ENCODE results near the gene ARSG. TPM values are rescaled to one million over a fixed set of nuclear protein-coding genes. Genes with fewer than 3 reads are reported as not detected.
A peak's percentile ranks its signal among the peaks of the same experiment; 100 is the strongest.

Gene ARSG
- total and polyA plus RNA-seq, 2 of the 13 experiments (the other 11 are each of a cell fraction or from before 2014, with no cell fraction given), result 3.7 to 15.2 TPM

GRCh38 chr17:68246271-68247028 is 44.8 kb upstream of the ARSG start (continued):
- TF ChIP-seq ZNF367 (CRISPR knock-in tag; IDR thresholded peaks at IDR 0.05; ENCODE audit: borderline replicate concordance), result no peak
- no peak for TF ChIP-seq SP4 (CRISPR knock-in tag; IDR thresholded peaks at IDR 0.05)
- peak; percentile 15; the same call in 1 of the 2 replicates for TF ChIP-seq ZNF609 (CRISPR knock-in tag; IDR thresholded peaks at IDR 0.05; ENCODE audit: borderline replicate concordance)

- ChIA-PET POLR2A (interaction anchor here (0.6 to 3.9 kb wide), 28 partner anchors 8 to 268 kb away, joined by 3 to 53 read pairs (median 4); partner anchors contain the start of genes PRKAR1A and WIPI1), CTCF (ENCODE audit: low intra/inter-chr PET ratio, low total read pairs) (no interaction called here)
- peak; percentile 88 for DNase-seq (ENCODE audit: low spot score)
- FAIRE-seq, result peak; percentile 21
- intact Hi-C loops (cut with micrococcal nuclease; ENCODE audit: unreplicated experiment) (loop anchor here (5.0 kb wide), 1 partner anchor 40 kb away; no protein-coding TSS in a partner anchor), in situ Hi-C loops (cut with HindIII; ENCODE audit: extremely low pct_ligation_motif_present, low pct_unique_long_range_greater_than_20kb) (no loop called here)
- Histone ChIP-seq H2AFZ (ENCODE audit: low read length) (no peak within 1 kb of the TSS), H3K36me3 (replicated peaks in 1 of 2; ENCODE audit: control insufficient read depth in 1 of 2, insufficient read depth in 2 of 2, low read length in 2 of 2) (peaks cover 0 to 3% of the 10 kb centered on the region in 2 experiments; a peak in 1 of 5 replicates), H3K79me2 (ENCODE audit: insufficient read depth, low read length) (peaks cover 3% of the 10 kb centered on the region), H3K4me3 (replicated peaks in 1 of 3; ENCODE audit: insufficient read depth in 1 of 3, low read depth in 2 of 3, low read length in 3 of 3) (peak within 1 kb of the TSS; percentile 77 to 94 (median 80)), H3K4me2 (ENCODE audit: low read depth, low read length) (peak within 1 kb of the TSS; percentile 86), H3K27ac (ENCODE audit: extremely low read length, insufficient read depth, low read length) (peak within 1 kb of the TSS; percentile 77), H3K4me1 (ENCODE audit: insufficient read depth, low read length) (peaks cover 27% of the 10 kb centered on the region), H3K9me3 (ENCODE audit: low read length) (no peaks in the 10 kb centered on the region), H3K9ac (ENCODE audit: insufficient read depth, low read depth, low read length) (peak within 1 kb of the TSS; percentile 86), H4K20me1 (ENCODE audit: insufficient read depth, low read length) (no peaks in the 10 kb centered on the region), H3K27me3 (ENCODE audit: control insufficient read depth in 1 of 2, insufficient read depth in 2 of 2, low read length in 2 of 2) (no peaks in the 10 kb centered on the region; a peak in 2 of 5 replicates)
- peak; percentile 99 for ATAC-seq
- BruUV-seq (replicated peaks), result no TSS peak
- WGBS (ENCODE audit: low lambda C conversion rate), result under 1% methylated on average over 50 of the region's 97 CpGs
- TF ChIP-seq KDM1A (CRISPR knock-in tag; IDR thresholded peaks at IDR 0.05) (no peak), ELF4 (CRISPR knock-in tag; IDR thresholded peaks at IDR 0.05; ENCODE audit: borderline replicate concordance) (no peak), ZNF598 (CRISPR knock-in tag; IDR thresholded peaks at IDR 0.05; ENCODE audit: borderline replicate concordance) (peak; percentile 89), GABPB1 (CRISPR knock-in tag; IDR thresholded peaks at IDR 0.05) (peak; percentile 83), ZNF234 (CRISPR knock-in tag; conservative IDR thresholded peaks at IDR 0.05) (0 out of 2 replicates have a peak, but pooled peaks have one; percentile 49), ZNF772 (CRISPR knock-in tag; IDR thresholded peaks at IDR 0.05) (peak; percentile 84), MEF2D (CRISPR knock-in tag; IDR thresholded peaks at IDR 0.05) (peak; percentile 63; the same call in 1 of the 2 replicates), EED (CRISPR knock-in tag; IDR thresholded peaks at IDR 0.05) (peak; percentile 89), GLMP (CRISPR knock-in tag; IDR thresholded peaks at IDR 0.05; ENCODE audit: borderline replicate concordance) (no peak), KMT2B (CRISPR knock-in tag; IDR thresholded peaks at IDR 0.05) (peak; percentile 86), GATAD1 (CRISPR knock-in tag; IDR thresholded peaks at IDR 0.05) (peak; percentile 77), IRX3 (CRISPR knock-in tag; IDR thresholded peaks at IDR 0.05; ENCODE audit: borderline replicate concordance, low read depth) (0 out of 2 replicates have a peak, but pooled peaks have one; percentile 66)
Measured at GRCh38 chr17:68247445-68248198, 43.7 kb upstream of the ARSG start, which contains the start of gene AMZ2. AMZ2 (plus strand) TSS chr17:68248043; CDS start chr17:68250188, 2,145 bp downstream.
